HFFc6 (cell line): Measurements from ENCODE around the gene AVPR1A. TPM values are rescaled to one million over a fixed set of nuclear protein-coding genes. Genes with fewer than 3 reads are reported as not detected.

Experiments
- DNase-seq: peaks from one replicate; pipeline ENCODE4 v3.0.0-alpha.2; 2018
- H3K27ac Mint-ChIP-seq: 2 replicates; pipeline ENCODE4 v1.8.0; 2020; ENCODE audit warnings: mild to moderate bottlenecking, mixed read lengths
- H3K27me3 Mint-ChIP-seq: 2 replicates; pipeline ENCODE4 v1.8.0; 2021; ENCODE audit warnings: mild to moderate bottlenecking, moderate library complexity, mixed read lengths; ENCODE audit not compliant: insufficient read depth
- H3K36me3 Mint-ChIP-seq: 2 replicates; pipeline ENCODE4 v1.8.0; 2021; ENCODE audit warnings: low read depth, mixed read lengths
- H3K4me1 Mint-ChIP-seq: 2 replicates; pipeline ENCODE4 v1.8.0; 2020; ENCODE audit warnings: low read depth, mixed read lengths
- H3K4me3 Mint-ChIP-seq: 2 replicates; pipeline ENCODE4 v1.8.0; 2020; ENCODE audit warnings: mild to moderate bottlenecking, moderate library complexity, mixed read lengths
- H3K9me3 Mint-ChIP-seq: 2 replicates; pipeline ENCODE4 v1.8.0; 2020; ENCODE audit warnings: mild to moderate bottlenecking, mixed read lengths
- total RNA-seq, 6 experiments: library from RNA; stranded (reverse); fragmentation: NEBNext Ultra II Directional; extraction: Animal tissue kit (Norgen Biotek cat#: 25700); gene quantifications; 2 replicates in 1 of 6; 3 replicates in 5 of 6; pipeline ENCODE4 v1.2.3, GENCODE V29; 2021
- TF ChIP-seq, protein P1 (sequence below): fragments of 200-600 bp; sonication (generic); IDR thresholded peaks from 2 replicates; pipeline ENCODE4 v1.5.0; 2021; ENCODE audit warnings: antibody characterized with exemption, mild to moderate bottlenecking

Gene AVPR1A
- total RNA-seq, 6 experiments from 2014 or later: not detected

- H3K4me3 Mint-ChIP-seq: no peak overlapping the region
Observed at GRCh38 chr12:63129927-63130326, 21.1 kb downstream of the AVPR1A start.

GRCh38 chr12:63124778-63125177, 26.2 kb downstream of the AVPR1A start:
- TF ChIP-seq, protein P1, sequence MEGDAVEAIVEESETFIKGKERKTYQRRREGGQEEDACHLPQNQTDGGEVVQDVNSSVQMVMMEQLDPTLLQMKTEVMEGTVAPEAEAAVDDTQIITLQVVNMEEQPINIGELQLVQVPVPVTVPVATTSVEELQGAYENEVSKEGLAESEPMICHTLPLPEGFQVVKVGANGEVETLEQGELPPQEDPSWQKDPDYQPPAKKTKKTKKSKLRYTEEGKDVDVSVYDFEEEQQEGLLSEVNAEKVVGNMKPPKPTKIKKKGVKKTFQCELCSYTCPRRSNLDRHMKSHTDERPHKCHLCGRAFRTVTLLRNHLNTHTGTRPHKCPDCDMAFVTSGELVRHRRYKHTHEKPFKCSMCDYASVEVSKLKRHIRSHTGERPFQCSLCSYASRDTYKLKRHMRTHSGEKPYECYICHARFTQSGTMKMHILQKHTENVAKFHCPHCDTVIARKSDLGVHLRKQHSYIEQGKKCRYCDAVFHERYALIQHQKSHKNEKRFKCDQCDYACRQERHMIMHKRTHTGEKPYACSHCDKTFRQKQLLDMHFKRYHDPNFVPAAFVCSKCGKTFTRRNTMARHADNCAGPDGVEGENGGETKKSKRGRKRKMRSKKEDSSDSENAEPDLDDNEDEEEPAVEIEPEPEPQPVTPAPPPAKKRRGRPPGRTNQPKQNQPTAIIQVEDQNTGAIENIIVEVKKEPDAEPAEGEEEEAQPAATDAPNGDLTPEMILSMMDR: no peak
- DNase-seq: no peak
- Mint-ChIP-seq H3K27ac (no peak overlapping the region), H3K4me3 (no peak overlapping the region), H3K9me3 (no peaks in the 10 kb centered on the region), H3K36me3 (no peaks in the 10 kb centered on the region), H3K27me3 (peaks cover 5% of the 10 kb centered on the region; the same call in 1 of the 2 replicates), H3K4me1 (no peaks in the 10 kb centered on the region)

More at GRCh38 chr12:63129927-63130326, 21.1 kb downstream of the AVPR1A start:
- Mint-ChIP-seq H3K36me3 (no peaks in the 10 kb centered on the region), H3K27ac (no peak overlapping the region), H3K4me1 (no peaks in the 10 kb centered on the region), H3K9me3 (no peaks in the 10 kb centered on the region), H3K27me3 (no peaks in the 10 kb centered on the region; the same call in 1 of the 2 replicates)
- DNase-seq: no peak
- TF ChIP-seq, protein P1: no peak

DNA sequence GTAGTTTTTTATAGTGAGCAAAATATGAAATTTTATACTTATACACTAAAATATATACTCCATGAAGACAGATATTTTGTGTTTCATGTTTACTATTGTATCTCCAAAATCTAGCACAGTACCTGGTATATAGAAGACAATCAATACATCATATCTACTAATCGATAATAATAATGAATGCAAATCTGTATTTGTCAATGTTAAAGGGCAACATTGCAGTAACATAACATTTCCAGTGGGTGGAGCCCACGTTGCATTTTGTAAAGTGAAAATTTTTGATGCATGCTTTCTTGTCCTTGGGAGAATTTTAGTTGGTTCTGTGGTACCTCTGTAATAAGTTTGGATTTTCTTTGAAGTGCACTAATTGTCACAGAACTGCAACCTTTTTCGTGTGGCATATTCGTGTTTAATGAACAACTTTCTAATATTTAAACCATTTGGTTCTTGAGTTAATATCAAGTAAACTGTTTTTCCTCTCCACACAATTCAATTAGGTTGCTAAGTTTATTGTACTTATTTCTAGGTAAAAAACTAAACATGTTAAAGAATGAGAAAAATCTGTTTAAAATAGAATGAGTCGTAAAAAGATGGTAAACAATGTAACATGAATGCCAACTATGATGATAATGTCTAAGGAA, 47.4 kb downstream of the AVPR1A start:
- Mint-ChIP-seq H3K4me1 (0 out of 2 replicates have a peak, but pooled peaks cover 5% of the 10 kb centered on the region), H3K9me3 (no peaks in the 10 kb centered on the region), H3K27me3 (peaks cover 6% of the 10 kb centered on the region; the same call in 1 of the 2 replicates), H3K36me3 (no peaks in the 10 kb centered on the region), H3K27ac (no peak overlapping the region), H3K4me3 (no peak overlapping the region)
- TF ChIP-seq, protein P1: peak; percentile 89
- peak; percentile 3 for DNase-seq

- TF ChIP-seq, protein P1: no peak
- Mint-ChIP-seq H3K27me3 (peaks cover 9% of the 10 kb centered on the region; the same call in 1 of the 2 replicates), H3K36me3 (no peaks in the 10 kb centered on the region), H3K9me3 (no peaks in the 10 kb centered on the region), H3K27ac (no peak overlapping the region), H3K4me1 (0 out of 2 replicates have a peak, but pooled peaks cover 5% of the 10 kb centered on the region), H3K4me3 (no peak overlapping the region)
- DNase-seq: no peak
Observed at GRCh38 chr12:63101920-63102319, 49.1 kb downstream of the AVPR1A start.

DNA sequence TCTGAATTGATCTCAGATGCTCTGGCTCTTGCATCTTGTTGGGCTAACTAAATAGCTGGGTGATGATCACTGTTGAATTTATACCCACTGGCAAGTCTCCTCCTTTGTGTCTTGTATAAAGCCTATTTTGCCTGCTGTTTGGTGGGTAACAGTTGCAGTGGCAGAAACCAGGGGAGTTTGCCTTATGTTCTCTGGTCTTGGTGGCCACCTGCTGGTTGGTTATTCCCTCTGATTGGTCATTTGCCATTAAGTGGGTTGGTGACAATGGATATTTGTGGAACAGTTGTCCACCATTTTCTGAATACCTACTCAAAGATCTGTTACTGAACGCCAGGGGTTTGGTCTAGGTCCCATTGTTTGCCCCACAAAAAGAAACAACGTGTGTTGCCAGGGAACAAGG, 52.1 kb downstream of the AVPR1A start:
- Mint-ChIP-seq H3K27ac (no peak overlapping the region), H3K4me1 (peaks cover 10% of the 10 kb centered on the region), H3K36me3 (no peaks in the 10 kb centered on the region), H3K27me3 (peaks cover 17% of the 10 kb centered on the region; the same call in 1 of the 2 replicates), H3K9me3 (no peaks in the 10 kb centered on the region), H3K4me3 (no peak overlapping the region)
- DNase-seq: no peak
- TF ChIP-seq, protein P1: peak; percentile 59
